GM21717 (cell line): Measurements from ENCODE around the gene FGFR3.
"Not testable (repeated sequence)": the region's sequence is repeated elsewhere in the genome, so short reads cannot be mapped to it uniquely, and the experiment has no call there.

ENCODE experiments used
- ATAC-seq: cut with Tn5 transposase; IDR thresholded peaks from one replicate; pipeline ENCODE4 v1.9.1; 2021; ENCODE audit warnings: mild to moderate bottlenecking, moderate library complexity; ENCODE audit not compliant: unreplicated experiment

Gene FGFR3

GRCh38 chr4:1815096-1815996 is 22.3 kb downstream of the FGFR3 start:
- no peak for ATAC-seq

- ATAC-seq = no peak
Observed at GRCh38 chr4:1815997-1816860, 23.1 kb downstream of the FGFR3 start.

GRCh38 chr4:1819284-1819683 is 26.2 kb downstream of the FGFR3 start:
- ATAC-seq = no peak

DNA sequence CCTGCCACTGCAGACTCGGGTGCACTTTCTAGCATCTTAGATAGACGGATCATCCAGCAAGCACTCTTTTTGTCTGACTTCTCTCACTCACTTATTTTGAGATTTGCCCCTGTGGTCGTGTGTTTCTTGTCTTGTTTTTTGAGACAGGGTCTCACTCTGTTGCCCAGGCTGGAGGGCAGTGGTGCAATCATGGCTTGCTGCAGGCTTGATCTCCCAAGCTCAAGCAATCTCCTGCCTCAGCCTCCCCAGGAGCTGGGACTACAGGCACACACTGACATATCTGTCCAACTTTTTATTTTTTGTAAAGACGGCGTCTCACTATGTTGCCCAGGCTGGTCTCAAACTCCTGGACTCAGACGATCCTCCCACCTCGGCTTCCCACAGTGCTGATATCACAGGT is 26.7 kb downstream of the FGFR3 start:
- ATAC-seq = no peak

DNA sequence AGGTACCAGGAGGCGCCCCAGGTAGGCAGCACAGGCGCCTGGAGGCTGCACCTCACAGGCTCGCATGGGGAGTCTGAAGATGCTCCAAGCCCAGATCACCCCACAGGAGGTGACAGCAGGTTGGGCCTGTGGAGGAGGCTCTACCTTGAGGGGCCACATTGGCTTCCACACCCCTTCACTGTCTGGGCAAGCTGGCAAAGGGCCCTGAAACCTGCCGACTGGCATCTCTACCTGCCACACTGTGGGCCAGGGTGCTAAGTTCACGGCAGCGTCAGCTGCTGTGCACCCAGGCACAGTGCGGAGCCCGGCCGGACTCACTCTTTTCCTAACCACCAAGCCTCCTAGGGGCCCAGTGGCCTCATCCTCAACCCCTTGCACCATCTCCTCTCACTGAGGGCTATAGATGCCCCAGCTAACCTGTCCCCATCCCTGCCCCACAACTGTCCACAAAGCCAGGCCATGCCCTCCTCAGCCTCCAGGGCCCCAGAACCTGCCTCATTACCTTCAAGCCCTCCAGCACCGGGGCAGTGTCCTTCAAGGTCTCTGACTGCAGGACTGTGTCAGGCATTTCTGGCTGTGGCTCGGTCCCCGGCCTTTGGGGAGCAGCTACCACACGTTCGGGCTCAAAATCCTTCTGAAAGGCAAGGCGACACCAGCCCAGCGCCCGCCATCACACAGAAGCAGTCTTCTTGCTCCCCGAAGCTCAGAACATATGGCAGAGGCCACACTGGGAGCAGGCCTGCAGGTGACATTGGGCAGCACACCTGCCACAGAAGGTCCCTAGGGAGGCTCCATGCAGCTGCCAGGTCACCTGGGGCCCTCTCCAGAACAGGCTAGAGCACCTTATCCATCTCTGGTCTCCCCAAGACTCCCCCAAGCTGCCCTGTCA is 28.8 kb downstream of the FGFR3 start:
- no peak for ATAC-seq

- no peak for ATAC-seq
Observed at GRCh38 chr4:1822568-1823544, 29.8 kb downstream of the FGFR3 start.

GRCh38 chr4:1823545-1823932 is 30.4 kb downstream of the FGFR3 start:
- ATAC-seq = no peak

- no peak for ATAC-seq
Observed at GRCh38 chr4:1824746-1825145, 31.7 kb downstream of the FGFR3 start.

- no peak for ATAC-seq
Observed at GRCh38 chr4:1825326-1825725, 32.2 kb downstream of the FGFR3 start.

DNA sequence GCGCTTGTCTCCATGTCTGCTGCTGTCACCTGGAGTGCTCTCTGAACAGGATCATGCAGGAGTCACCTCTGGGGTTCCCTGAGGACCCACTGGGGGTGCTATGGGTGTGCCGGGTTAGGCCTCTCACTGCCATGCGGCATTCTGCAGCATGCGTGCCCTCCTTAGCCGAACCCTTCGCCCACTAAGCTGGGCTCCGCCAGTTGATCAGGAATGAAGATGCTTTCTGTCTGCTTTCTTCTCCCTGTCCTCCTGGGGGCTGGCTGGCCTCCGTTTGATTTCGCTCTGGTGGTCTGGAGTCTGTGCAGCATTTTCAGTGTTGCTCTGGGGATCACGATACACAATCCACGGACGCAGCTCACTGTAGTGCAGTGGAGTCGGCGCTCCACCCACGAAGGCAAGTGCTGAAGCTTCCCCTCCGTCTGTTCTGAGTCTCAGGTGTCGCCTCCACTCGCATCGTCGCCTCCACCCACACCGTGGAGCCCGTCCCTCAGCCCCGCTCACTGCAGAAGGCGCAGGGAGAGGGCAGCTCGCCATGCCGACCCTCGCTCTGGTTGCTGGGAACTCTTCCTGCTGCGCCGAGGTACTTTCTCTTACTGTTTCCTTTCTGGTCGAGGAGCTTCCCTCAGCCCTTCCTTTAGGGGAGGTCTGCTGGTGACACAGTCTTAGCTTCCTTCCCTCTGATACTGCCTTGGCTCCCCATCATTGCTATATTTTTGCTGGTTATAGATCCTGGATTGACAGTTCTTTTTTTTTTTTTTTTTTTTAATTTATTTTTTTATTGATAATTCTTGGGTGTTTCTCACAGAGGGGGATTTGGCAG is 33.6 kb downstream of the FGFR3 start:
- ATAC-seq = no peak

DNA sequence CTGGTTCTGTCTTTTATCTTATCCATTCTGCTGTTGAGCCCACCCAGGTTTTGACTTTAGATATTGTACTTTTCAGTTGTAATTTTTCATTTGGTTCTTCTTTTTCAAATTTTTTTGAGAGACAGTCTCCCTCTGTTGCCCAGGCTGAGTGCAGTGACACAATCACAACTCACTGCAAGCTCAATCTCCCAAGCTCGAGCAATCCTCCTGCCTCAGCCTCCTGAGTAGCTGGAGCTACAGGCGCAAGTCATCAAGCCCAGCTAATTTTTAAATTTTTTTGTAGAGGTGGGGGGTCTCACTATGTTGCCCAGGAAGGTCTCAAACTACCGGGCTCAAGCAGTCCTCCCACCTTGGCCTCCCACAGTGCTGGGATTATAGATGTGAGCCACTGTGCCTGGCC is 37.1 kb downstream of the FGFR3 start:
- no peak for ATAC-seq

DNA sequence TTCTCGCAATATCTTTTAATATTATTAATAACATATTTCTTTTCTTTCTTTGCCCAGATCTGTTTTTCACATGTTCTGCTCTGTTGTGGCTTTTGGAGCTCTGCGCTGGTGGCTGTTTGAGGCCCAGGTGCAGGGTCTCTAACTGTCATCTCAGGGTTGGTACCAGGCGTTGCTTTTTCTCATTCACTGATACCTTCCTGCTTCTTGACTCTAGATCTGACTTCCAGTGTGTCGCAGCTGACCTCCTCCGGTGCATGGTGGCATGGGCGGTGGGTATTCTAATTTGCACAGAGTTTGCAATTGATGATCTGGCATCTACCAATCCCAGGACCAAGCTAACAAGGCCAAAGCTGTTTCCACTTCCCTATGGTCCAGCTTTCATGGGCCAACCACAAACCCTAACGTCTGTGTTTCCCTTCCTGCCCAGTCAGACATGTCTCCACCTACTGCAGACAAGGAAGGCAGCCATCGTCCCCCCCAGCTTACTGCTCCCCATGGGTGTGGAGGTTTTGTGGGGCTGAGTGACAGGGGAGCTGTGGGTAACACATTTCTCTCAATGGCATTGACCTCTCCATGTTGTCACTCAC is 37.6 kb downstream of the FGFR3 start:
- ATAC-seq = no peak

- ATAC-seq = no peak
Observed at GRCh38 chr4:1831331-1831730, 38.2 kb downstream of the FGFR3 start.

DNA sequence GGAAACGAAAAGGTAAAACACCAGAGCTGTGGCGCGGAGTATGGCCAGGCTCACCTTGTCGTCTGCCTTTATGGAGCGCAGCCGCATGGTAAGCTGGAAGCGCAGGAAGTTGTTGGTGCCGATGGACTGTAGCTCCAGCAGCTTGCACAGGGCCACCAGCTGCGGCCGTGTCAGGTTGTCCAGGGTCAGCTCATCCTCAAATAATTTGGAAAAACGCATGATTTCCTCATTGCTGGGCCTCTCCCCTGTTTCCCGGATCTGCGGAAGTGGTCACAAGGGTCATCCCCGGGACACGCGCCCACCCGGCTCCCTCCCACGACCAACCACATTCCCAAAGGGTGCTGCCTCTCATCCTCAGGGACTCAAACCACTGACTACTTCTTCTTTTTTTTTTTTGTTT is 39.6 kb downstream of the FGFR3 start:
- no peak for ATAC-seq

DNA sequence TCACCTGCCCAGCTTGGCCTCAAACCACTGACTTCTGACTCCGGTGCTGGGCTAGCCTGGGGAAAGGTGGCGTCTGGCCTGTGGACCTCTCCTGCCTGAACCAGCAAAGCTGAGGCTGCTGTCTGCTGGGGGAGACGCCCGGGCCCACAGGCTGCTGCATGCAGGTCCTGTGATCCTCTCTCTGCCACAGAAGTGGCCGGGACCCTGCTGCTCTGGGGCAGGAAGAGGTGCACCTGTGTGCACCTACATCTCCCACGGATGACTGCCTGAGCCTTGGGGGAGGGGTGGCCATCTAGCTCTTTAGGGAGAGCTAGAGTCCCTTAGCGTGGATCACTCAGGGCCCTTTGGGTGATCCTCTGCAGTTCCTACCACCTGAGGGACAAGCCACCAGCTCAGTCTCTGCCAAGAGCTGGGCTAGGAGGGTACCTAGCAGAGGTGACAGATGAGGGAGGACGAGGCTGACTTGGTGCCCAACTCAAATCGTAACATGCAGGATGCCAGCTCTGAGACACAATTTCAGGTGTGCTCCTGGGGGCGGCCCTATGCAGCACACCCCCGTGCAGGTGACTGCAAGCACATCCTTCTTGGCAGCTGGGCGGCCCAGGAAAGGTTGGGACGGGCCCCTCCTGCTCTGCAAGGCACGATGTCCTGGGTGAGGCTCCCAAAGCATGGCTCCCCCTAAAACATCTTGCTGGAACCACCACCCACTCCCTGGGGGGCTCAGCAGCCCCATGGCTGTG is 40.4 kb downstream of the FGFR3 start:
- ATAC-seq = no peak

DNA sequence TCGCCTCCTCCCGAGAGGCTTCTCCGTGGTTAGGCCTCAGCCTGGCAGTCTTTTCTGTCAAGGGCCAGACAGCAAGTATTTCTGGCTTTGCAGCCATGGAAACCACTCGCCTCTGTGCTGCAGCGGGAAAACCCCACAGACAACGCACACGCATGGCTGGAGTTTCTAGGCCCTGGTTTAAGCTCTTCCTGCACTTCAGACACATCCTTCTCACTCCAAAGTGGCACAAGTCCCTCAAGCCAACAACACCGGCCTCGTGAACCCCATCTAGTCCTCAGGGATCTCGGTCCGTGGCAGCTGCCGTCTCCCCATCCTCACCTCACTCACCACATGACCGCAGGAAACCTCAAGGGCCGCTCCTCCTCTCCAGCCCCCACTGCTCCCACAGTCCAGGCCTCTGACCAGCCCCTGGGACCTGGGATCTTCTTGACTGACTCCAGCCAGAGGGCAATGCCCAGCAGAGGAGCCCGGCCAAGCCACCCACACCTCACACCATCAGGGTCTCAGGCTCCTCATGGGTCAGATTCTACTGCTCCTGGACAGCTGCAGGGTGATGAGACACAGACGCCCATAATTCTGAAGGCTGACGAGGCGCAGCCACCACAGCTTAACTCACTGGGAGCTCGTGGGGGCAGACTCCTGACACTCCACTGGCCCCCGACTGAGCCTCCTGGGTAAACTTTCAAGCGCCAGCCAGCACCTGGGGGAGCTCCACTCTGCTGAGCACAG is 41.1 kb downstream of the FGFR3 start:
- ATAC-seq = peak; percentile 65

GRCh38 chr4:1835836-1836235 is 42.7 kb downstream of the FGFR3 start:
- ATAC-seq = not testable (repeated sequence)
